Urothelium cell line (cell line): ENCODE measurements around the gene FILIP1.

ENCODE experiments used
- DNase-seq: peaks from one replicate; pipeline ENCODE4 v3.0.0; 2011; ENCODE audit warnings: low spot score, mixed read lengths
- FAIRE-seq: peaks from 2 replicates; lab custom pipeline; 2011; peaks lifted over from hg19 to GRCh38; lab: Jason Lieb, UNC

Gene FILIP1

DNA sequence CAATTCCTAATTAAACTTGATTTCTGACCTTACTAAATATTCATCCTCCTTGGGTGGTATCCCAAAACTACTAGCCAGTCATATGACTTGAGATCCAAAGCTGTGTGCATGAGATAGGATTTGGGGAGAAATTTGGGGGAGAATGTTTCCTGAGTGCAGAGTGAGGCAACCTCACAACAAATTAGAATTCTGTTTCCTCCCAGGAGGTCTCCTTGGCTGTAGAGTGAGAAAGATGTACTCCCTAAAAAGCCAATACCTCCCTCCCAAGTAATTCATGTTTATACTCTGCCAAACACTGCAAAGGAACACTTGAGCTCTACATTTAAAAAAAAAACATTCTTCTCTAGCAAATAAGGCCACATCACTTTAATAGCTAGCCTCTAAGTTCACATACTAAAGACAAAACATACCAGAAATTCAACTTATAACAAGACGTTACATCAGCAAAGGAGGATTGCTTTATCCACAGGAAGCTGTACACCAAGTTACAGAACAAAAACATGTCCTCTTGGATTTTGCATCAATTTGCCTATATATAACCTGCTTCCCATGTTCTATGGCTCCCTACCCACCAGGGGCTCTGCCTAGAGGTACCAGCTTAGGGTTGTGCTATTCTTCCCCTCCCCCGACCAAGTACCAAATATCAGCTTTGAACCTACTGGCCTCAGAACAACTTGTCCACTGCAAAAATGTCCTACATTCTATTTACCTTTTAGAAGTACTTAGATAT is 193.6 kb downstream of the FILIP1 start:
- no peak for DNase-seq
- FAIRE-seq, result no peak

DNA sequence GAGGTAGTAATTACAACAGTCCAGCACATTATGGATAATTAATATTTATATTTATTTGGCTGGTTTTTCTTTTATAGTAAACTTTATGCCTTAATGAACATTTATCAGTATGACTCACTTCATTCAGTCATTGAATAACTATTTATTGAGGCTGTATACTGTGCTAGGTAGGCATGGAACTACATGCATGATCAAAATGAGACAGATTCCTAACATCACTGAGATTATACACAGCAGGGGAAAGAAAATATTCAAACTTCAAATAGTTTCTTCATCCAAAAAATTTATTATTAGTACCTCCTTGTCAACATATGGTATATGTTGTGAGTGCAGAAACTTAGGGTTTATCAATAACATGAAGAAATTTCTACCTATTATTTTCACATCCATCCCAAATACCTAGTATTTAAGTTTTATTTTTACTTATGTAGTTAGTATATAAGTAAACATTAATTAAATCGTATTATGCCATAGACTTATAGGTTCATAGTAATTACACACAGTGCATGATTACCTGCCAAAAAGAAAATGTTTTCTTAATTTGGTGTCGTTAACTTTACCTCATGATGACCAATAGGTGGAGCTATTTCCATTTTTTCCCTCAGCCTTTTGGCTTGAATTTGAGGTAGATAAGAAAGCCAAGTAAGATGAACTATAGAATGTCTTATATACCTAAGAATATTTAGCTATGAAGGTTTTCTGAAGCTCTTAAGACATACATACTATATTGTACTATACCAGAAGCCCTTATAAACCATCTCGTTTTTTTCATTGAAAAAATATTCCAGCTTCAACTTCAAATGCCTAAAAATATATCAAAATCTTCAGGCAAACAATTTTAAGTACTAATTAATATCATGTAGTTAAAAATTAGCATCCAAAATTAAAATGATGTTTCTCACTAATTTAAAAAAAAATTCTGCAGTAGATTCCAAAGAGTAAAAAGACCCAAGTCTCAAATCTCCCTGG is 196.5 kb downstream of the FILIP1 start:
- FAIRE-seq, result no peak
- DNase-seq, result peak; percentile 17

DNA sequence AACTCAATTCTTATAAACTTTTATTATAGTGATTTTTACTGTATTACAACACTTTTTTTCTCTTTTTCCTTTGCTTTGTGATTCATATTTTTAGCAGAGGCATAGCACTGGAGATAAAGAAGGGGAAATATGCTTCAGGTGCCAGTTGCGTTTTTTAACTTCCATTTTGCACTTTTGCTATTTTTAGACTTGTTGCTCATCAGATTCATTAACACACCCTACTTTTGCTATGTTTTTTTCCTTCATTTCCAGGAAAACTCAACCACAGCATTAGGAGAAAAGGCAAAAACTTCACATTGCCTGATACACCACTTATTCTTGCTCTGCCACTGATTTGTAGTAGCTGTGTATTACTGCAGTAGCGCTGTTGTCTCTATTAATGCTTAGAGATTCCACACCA is 201.0 kb downstream of the FILIP1 start:
- FAIRE-seq, result no peak
- DNase-seq, result no peak

DNA sequence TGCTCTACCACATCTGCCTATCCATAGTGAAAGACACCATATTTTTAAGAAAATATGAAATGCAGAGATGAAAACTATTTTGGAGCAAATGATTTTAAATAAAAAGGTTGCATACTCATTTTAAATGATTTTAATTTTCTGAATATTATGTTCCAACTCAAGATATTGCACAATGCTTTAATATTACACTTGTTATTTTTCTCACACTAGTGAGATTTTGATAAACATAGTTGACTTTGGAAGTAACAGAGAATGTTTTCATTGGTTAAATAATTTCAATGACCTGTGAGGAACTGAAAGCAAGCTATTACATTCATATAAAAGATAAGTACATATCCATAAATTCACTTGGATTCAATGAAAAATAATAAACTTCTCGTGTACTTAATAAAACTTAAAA is 201.9 kb downstream of the FILIP1 start:
- no peak for DNase-seq
- FAIRE-seq, result no peak

DNA sequence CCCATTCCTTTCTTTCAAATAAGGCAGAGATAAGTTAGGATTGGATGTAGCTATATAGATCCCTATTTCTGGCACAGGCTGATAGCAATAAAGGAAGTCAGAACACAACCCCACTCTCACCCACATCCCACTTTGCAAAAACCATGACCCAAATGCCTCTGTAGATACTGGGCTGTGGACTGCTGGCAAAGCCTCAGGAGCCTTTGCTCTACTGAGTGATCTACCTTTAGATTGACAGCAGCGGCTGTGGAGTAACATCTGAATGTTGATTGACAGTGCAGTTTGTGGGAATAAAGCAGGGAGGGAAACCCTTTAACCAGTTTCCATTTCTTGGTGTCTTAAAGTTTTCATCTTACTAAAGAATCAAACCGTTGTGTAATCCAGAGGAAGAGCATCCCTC is 202.3 kb downstream of the FILIP1 start:
- no peak for DNase-seq
- FAIRE-seq, result no peak

DNA sequence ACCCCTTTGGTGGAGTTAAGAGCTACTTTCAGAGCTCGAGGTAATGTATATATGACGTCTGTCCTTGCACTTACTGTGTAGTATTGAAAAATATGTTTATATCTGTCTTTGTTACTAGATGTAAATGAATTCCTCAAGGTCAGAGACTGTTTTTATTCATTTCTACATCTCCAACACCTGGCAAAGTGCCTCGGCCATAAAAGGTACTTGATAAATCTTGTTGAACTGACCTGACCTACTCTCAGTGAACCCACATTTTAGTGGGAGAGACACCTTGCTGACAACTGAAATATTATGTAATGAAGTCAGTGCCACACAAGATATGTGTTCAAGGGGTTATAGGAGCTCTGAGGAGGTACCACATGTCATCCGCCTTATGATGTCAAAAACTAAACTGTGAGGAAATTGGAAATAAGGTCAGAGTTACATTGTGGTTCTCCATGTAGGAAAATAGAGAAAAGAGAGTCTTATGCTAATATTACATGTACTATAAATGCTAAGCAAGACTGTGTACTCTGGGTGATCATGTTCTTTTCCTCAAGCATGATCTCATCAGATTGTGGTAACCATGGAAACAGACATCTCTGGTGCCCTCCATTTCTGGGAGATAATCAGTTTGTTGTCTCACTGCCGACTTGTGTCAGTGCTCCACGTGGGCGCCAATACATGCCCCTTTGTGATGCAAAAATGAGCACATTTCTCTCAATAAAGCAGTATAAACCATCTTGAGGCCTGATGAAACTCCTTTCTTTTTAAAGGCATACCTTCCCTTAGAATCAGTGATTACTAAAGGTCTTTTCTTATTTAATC is 203.3 kb downstream of the FILIP1 start:
- FAIRE-seq (no peak), DNase-seq (no peak)

DNA sequence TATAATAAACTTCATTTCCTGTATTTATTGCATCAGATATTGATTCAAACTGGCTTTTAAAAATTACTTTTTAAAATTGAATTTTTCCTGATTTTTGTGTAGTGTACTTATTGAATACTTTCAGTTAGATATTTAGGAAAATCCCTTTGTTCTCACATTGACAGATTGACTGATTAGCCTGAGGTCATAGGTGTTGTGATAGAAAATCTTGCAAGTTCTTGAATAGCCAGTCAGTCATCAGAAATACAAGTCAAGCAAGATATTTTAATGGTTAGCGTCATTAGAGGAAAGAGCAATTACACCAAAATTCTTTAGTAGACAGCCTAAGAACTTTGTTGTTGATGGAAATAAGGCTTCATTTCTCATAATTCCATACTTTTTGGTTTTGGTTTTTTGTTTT is 205.6 kb downstream of the FILIP1 start:
- DNase-seq (no peak), FAIRE-seq (no peak)

DNA sequence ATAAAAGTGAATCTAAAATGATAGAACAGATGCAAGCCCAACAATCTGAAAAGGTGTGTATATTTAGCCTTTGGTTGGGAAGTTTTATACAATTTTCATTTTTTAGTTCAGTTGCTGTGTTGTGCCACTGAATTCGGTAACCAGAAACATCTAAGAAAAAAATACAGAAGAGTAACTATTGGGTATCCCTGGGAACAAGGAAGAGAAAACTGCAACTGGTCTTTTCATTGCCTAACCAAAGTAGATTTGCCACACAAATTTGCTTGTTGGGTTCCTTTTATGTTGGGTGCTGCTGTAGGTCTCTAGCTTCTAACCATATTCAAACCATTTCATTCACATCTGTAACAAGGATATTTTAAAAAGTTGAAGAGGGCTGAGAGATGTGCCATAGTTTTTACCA is 206.2 kb downstream of the FILIP1 start:
- FAIRE-seq (no peak), DNase-seq (no peak)

DNA sequence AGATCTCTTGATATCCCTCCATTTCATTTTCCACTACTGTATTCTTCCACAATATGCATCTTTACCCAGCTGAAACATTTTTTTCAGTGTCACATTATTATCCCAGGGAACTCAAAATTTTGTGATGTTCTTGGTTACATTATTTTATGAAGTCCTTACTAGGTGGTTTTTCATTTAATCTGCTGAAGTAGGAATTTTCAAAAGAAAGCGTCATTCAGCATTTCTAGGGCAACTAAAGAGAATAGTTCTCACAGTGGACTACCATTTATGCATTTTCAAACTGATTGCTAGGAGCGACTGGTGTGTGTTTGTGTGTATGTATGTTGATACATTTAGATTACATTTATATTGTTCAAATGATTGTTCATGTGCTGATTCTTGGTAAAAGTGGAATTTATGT is 206.6 kb downstream of the FILIP1 start:
- DNase-seq, result no peak
- no peak for FAIRE-seq

DNA sequence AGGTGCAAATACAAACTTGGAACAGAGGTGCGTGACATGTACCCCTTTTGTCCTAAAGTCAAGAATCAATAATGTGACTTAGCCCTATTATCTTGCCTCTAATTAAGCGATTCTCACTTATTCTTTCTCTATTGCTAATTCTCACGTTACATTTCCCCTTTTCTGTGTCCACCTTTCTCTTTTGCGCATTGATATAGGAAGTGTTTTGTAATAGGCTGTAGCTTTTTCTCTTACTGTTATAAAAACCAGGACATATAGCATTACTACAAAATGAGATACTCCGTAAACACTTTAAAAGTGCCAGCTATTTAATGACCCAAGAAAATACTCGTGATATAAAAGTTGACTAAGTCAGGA is 208.3 kb downstream of the FILIP1 start:
- no peak for FAIRE-seq
- DNase-seq, result no peak

DNA sequence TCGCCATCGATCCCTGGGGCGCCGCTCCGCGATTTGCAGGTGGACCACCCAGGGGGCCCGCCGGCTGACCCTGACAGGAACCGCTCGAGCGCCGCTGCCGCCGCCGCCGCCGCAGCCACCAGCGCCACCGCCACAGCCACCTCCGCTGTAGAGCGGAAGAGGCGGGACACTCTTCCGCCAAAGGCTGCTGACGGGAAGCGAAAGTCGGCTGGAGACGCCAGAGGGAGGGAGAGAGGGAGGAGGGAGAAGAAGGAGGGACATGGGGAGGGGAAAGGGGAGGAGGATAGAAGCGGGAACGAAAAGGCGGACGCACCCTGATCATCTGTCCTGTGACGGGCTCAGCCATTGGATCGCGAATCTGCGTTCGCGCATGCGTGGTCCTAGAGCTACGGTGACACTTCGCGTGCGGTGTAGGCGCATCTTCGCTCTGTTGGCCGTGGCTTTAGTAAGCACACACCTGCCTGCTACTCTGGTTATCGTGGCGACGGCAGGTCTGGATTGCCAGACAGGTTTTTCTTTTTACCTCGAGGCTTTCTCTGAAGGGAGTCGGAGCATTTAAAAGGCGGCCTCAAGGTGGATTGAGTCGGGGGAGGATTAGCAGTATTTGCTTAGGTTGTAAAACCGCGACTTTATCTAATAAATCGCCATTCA is 208.8 kb downstream of the FILIP1 start, which contains the start of gene TMEM30A:
TMEM30A (minus strand) TSS at position 161 of the 651 bp plus-strand sequence; CDS start at position 7, 154 bp downstream.
- FAIRE-seq (peak; percentile 99), DNase-seq (peak; percentile 96)

DNA sequence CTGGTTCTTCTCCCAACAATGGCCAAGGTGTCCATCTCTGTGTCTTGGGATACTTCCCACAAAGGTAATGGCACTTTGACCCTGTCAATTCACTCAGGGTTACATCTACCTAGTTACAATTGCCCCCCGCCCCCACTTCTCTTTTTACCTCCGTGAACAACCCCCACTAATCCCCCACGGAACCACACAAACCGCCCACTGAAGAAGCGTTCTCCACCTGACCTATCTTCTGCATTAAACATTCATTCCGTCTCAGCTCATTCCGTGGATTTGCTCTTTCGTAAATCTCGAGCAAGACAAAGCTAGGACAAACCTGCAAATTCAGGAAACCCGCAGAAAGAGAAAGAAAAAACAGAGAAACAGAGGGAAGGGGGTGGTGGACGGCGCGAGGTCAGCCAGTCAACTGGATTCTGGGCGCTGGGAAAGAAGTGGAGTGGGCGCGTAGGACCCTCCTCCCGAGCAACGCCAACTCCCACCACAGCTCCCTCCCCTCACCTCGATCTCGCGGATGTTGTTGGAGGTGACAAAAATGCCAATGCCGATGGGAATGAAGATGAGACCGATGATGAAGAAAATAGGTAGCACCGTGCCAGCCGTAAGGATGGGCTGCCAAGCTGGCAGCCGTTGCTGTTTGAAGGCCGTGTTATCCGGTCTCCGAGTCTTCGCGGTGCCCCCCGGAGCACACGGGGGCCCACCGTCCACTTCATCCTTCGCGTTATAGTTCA is 209.5 kb downstream of the FILIP1 start:
- FAIRE-seq, result peak; percentile 9
- peak; percentile 23 for DNase-seq

DNA sequence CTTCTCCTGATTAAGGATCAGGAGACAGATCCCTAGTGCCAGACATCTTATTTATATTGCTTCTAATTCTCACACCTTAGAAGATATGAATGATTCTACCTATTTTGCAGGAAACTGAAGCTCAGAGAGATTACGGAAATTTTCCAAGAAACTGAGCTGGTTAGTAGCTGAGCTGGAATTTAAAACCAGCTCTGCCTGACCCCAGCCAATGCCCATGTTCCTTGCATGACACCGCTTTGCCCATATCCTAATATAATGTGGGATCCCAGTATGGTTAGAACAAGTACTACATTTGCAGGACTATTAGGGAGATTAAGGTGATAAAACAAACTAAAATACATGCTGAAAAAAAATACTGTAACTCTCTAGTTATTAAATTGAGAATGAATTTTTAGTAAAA is 210.9 kb downstream of the FILIP1 start:
- FAIRE-seq (no peak), DNase-seq (no peak)

DNA sequence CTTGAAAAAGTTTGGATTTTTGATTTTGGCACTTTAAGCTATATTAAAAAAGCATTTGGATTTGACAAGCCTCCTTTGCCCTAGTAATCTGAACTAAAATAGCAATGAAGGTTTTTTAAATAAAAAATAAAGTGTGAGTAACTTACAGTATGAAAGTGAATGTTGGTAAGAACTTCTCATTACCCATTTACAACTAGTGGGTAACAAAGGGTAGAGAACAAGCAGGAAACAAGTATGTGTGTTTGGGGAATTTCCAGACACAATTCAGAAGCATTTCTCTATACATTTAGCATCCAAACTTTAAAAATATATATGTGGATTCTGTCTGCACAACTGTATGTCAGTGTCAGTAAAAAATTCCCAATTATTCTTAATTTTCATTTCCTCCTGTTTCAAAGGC is 211.9 kb downstream of the FILIP1 start:
- FAIRE-seq, result no peak
- DNase-seq, result no peak

DNA sequence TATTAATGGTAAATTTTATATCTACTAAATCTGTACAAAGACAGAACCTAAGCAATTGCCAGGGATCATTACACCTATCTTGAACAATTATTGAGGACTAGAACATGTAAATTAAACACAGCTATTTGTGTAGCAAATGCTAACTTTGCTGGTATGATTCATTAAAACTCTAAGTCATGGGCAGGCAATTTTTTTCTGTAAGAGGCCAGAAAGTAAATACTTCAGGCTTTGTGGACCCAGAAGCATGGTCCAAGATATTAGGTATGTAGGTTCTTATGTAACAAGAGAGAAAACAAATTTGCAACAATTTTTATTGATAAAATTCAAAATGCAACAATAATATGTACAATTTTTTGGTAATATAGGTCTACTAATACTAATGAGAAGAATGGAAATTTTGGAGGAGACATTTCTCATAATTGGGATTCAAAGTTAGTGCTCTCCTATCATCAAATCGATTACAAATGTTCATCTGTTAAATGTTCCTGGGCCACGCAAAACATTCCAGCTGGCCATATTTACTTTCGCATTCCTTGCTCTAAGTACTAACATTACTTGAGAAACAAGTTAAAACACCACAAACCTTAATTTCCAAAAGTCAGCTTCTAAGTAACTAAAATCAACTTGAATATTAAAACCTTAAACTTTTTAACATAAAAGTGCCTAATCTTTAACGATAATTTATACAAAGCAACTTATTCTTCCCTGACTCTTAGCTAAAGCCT is 213.3 kb downstream of the FILIP1 start:
- FAIRE-seq (no peak), DNase-seq (no peak)

DNA sequence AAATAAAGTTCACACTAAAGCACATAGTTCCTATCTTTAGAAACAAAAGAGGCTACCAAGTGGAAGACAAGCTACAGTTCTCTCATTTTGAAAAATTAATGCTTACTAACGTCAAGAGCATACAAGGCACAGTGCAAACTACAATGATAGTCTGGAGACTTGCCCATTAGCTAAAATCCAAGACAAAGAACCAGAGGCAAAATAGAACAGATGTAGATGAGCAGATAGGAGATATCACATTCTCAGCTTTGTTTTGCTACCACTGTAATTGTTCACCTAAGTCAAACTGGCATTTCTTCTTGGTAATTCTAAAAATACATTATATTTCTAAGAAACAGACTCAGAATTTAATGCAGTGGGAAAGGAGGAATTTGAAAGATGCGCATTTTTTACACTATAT is 214.2 kb downstream of the FILIP1 start:
- no peak for FAIRE-seq
- DNase-seq, result no peak

DNA sequence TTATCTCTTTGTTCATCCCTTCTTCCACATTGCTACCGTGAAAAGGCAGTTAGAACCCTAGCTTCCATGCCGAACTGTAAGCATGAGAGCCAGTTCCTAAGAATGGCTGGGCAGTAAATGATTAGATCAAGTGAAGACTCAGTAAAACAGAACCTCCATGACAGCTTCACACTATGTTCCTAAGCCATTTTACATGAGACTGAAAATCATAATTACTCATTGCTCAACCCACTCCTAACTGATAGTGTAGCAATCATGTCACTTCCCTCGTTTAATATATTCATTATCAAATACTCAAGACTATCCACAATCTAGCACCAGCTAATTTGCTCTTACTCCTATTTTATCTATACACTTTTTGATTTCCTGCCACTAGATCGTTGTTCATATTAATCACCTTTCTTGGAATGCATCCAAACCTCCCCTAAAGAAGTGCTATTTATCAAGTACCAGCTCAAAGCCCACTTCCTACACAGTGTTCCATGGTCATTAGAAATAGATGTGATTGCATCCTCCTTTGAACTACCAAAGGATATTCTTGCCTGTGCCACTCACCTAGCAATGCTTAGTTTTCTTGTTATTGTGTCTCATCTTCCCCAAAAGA is 215.0 kb downstream of the FILIP1 start:
- no peak for DNase-seq
- FAIRE-seq, result no peak

DNA sequence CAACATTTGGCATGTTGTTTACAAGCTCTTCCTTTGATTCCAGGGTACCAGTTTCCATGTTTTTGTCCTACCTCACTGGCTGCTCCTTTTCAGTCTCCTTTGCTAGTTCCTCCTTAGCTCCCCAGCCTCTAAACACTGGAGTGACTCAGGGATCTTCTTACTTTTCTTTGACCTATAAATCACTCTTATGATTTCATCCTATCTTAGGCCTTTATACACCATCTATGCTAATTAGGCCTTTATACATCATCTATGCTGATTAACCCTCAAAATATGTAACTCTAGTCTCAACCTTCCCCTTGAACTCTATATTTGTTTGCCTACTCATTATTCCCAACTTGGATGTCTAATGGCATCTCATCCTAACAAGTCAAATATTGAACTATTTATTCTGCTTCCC is 218.5 kb downstream of the FILIP1 start:
- FAIRE-seq (no peak), DNase-seq (no peak)

DNA sequence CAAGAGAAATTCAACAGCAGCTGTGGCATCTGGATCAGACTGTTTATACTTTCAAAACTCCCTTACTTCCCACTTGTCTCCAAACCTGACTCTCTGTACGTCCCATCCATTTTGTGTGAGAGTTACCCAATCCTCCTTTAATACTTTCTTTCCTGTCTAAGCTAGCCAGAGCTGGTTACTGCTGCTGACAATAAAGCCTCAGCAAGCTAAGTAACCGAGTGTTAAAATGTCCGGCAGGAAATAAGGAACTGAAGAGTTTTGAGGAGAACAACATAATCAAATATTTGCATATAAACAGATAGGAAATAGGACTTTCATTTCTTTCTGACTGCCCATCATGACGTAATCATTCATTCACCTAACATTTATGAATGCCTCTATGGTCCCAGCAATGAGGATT is 220.6 kb downstream of the FILIP1 start:
- FAIRE-seq (no peak), DNase-seq (no peak)
